ENCODE measurements around the gene SGSM1.

The SGSM1 gene

GRCh38 chr22:24819911-24820461, 14.0 kb downstream of the SGSM1 start:
- H3K4me3 ChIP-seq (ENCODE audit: low read depth, low read length) = no peak overlapping the region
- TF ChIP-seq CTCF (IDR thresholded peaks at IDR 0.05; ENCODE audit: low read depth, low read length) = no peak

- TF ChIP-seq CTCF (IDR thresholded peaks at IDR 0.05; ENCODE audit: low read depth, low read length) = no peak
- no peak overlapping the region for H3K4me3 ChIP-seq (ENCODE audit: low read depth, low read length)
Observed at GRCh38 chr22:24822471-24822870, 16.5 kb downstream of the SGSM1 start.

GRCh38 chr22:24823787-24824186, 17.8 kb downstream of the SGSM1 start:
- H3K4me3 ChIP-seq (ENCODE audit: low read depth, low read length) = no peak overlapping the region
- no peak for TF ChIP-seq CTCF (IDR thresholded peaks at IDR 0.05; ENCODE audit: low read depth, low read length)

- no peak overlapping the region for H3K4me3 ChIP-seq (ENCODE audit: low read depth, low read length)
- no peak for TF ChIP-seq CTCF (IDR thresholded peaks at IDR 0.05; ENCODE audit: low read depth, low read length)
Observed at GRCh38 chr22:24824250-24824649, 18.2 kb downstream of the SGSM1 start.

- no peak for TF ChIP-seq CTCF (IDR thresholded peaks at IDR 0.05; ENCODE audit: low read depth, low read length)
- H3K4me3 ChIP-seq (ENCODE audit: low read depth, low read length) = no peak overlapping the region
Observed at GRCh38 chr22:24824915-24825314, 18.9 kb downstream of the SGSM1 start.

- no peak overlapping the region for H3K4me3 ChIP-seq (ENCODE audit: low read depth, low read length)
- no peak for TF ChIP-seq CTCF (IDR thresholded peaks at IDR 0.05; ENCODE audit: low read depth, low read length)
Observed at GRCh38 chr22:24826710-24827285, 20.8 kb downstream of the SGSM1 start.

GRCh38 chr22:24827296-24827695, 21.3 kb downstream of the SGSM1 start:
- no peak overlapping the region for H3K4me3 ChIP-seq (ENCODE audit: low read depth, low read length)
- TF ChIP-seq CTCF (IDR thresholded peaks at IDR 0.05; ENCODE audit: low read depth, low read length) = no peak
